Left cardiac atrium (tissue), 4 donors: ENCODE data around the gene IP6K2. TPM values are rescaled to one million over a fixed set of nuclear protein-coding genes. Genes with fewer than 3 reads are reported as not detected.

Source experiments
- ATAC-seq, 2 donors: fragments of 200-7000 bp; cut with Tn5 transposase; one replicate each; pipeline ENCODE4 v1.9.1; 2020; ENCODE audit warnings: mild to moderate bottlenecking in 2 of 2, moderate library complexity in 2 of 2
- DNase-seq: peaks from one replicate; pipeline ENCODE4 v3.0.0-alpha.2; 2020
- intact Hi-C, 2 donors: fragments of 100-400 bp; cut with DNase I; formaldehyde crosslinking; loops; one replicate each; pipeline versions ENCODE4 v1.14.1 to v1.15.1; 2022 to 2023
- microRNA-seq, 2 donors: library from miRNA; unstranded; fragments of <30 nt; microRNA quantifications; one replicate each; pipeline ENCODE4 v1.2.0, GENCODE V29; 2020
- total RNA-seq, 2 donors: library from RNA; stranded (reverse); fragmentation: NEBNext Ultra II Directional; extraction: Animal tissue kit (Norgen Biotek cat#: 25700); gene quantifications; one replicate each; pipeline ENCODE4 v1.2.1, GENCODE V29; 2021
- donor health status: DM: no; HTN: yes; CAD: no.
- donor health status: DM: no; HTN: yes; CAD: no; lungs with severe emphysema.
- donor health status: DM: yes; HTN: yes; CAD: no.
- donor health status: Dilated cardiomyopathy.

Gene IP6K2
- total RNA-seq, 2 donors from 2014 or later, result 24.0 to 38.4 TPM

DNA sequence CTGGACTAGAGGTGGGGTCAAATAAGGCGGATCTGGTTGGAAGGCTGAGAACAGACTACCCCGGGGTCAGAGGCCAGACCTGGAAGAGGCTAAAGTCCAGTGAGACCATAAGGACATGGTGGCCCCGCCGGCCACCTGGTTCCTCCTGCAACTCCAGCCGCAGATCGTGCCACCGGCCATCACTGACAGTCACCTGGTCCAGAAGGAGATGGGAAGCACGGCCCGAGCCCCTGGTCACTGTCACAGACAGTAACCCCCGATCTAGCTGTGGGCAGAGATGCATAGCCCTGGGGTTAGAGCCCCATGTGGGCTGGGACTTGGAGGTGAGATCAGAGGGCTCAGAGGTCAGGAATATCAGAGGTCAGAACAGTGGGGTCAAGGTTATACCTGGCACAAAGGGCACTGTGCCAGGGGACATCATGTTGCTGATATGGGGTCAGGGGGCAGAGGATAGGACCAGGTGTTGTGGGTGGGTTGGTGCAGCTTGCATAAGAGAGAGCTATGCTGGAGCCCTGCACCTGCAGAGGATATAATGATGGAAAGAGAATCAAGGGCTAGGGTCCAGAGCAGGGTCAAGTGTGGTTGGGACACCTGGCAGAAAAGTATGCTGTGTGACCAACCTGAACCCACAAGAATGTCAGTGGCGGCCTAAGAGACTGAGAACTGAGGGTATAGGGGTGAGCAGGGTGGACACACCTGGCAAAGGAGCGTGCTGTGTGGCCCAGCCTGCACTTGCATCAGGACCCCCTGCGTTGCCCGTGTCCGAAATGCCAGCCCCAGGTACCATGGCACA, 63.9 kb downstream of the IP6K2 start:
- ATAC-seq (no peak), DNase-seq (no peak)
- intact Hi-C loops, result no loop called here

DNA sequence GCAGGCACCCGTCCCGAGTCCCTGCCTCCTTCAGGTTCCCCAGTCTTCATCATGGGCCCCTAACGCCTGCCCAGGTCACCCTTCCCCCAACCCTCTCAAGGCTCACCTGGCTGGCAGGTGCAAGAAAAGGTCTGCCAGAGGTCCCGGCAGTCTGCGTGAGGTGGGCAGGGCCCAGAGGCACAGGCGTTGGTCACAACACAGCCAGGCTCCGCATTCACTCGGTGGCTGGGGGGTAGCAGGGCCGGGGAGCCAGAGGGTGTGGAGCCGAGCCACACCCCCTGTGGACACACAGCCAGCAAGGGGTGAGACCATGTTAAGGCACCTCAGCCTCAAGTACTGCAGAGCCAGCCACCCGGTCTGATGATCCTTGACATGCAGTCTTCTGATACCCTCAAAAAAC, 65.2 kb downstream of the IP6K2 start:
- ATAC-seq, result no peak
- no peak for DNase-seq
- intact Hi-C loops, result no loop called here

DNA sequence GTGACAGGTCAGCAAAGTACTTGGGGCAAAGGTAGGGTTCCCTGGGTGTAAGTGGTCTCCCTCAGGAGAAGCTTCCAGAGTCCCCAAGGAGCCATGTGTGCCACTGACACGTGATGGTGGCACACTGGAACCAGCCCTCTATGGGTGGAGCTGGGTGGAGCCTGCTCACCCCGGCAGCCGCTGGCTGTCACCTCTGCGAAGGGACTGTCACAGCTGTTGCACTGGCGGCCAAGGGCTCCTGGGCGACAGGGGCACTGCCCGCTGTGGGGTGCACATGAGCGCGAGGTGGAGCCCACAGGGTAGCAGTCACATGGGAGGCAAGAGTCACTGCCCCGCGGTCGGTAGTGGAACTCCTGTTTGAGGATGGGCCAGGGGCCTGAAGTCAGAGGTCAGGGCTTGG, 66.3 kb downstream of the IP6K2 start:
- no peak for DNase-seq
- no peak for ATAC-seq
- intact Hi-C loops, result no loop called here

DNA sequence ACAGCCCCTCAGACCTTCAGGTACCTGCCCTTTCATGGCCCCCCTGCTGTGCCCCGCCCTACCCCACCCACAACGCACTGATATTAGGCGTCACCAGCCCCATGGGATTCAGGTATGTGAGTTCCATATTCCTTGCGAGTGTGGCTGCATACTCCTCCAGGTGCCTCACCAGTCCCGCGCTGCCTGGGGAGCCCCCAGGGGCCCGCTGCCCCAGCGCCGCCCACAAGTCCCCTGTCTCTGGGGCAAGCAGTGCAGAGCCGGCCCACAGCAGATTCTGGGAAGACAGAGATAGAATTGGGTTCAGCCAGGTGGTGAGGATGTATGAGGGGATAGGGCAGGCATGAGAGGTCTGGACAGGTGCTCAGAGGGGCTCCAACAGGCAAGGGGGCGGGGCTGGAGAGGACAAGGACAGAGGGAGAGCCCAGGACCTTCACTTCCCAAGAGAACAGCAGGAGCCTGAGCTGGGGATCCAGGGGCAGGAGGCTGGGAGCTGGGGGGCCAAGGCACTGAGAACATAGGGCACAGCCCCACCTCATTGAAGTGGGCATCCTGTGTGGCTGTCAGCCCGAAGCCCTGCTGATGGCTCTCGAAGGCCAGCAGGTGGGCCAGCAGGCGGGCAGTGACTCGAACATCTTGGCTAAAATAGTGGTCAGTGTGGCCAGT, 68.7 kb downstream of the IP6K2 start:
- intact Hi-C loops, result no loop called here
- ATAC-seq (no peak), DNase-seq (no peak)

DNA sequence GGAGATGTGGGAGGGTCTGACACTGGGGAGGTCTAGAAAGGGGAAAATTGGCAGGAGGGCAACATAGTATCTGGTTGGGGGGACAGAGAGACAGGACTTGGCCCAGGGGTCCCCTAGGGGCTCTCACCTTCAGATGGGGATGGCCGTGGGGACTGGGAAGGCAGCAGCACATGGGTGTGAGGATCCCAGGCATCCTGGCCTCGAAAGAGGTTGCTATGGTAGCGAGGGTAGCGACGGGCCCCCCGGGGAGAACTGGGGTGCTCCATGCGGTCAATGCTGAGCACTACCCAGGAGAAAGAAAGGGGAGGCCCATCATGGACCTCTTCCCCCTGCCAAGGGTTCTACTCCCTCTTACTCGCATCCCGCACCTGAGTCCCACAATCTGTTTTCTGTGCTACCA, 69.3 kb downstream of the IP6K2 start:
- DNase-seq (no peak), ATAC-seq (no peak)
- intact Hi-C loops, result no loop called here

DNA sequence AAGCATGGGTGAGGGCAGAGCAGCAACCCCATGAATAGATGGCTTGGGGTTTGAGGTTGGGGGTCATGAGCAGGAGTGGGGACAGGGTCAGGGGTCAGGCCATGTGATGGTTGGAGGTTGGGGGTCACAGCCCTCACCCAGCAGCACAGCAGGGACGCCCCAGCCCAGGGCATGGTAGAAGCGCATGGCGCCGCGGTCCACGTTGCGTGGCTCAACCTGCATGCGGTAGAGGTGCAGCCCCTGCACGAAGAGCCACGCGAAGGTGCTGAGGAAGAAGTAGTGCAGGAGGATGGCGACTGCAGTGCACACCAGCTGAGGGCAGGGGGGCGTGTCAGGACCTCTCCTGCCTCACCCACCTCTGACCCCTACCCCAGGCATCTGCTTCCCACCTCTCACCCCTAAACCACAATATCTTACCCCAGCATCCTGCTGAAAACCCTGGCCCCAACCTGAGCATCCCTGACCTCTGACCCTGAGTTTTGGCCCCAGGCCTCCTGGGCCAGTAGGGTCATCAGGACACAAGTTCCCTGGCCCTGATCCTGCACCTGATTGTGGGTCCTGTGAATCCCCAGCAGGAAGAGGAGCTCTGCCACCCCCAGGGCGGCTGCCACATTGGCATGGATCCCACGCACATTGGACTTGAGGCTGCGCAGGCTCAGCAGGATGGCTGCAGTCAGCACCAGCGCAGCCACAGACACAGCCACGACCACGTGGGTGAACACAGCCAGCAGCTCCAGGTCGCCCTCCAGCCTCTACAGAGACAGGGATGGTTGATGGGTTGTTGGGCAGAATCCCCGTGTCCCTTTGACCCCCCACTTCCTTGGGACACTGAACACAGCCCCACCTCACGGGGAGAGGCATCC, 71.9 kb downstream of the IP6K2 start:
- intact Hi-C loops, result no loop called here
- no peak for ATAC-seq
- DNase-seq, result no peak

DNA sequence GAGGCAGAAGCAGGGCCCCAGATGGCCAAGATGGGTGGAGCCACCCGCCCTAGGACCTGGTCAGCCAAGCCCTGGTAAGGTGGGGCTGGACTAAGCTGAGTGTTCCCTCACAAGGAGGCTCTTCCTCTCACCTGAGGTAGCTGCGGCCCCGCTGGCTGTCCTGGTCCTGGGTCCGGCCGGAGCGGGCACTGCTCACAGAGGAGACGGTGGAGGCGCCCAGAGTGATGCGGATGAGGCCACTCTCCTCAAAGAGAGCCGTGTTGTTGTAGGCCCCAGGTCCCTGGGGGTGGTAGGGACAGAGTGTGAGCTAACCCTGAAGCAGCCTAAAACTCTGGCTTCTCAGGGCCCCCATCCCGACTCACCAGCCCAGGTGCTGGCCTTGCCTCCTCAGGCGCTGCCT, 74.4 kb downstream of the IP6K2 start:
- DNase-seq, result no peak
- intact Hi-C loops, result no loop called here
- no peak for ATAC-seq

DNA sequence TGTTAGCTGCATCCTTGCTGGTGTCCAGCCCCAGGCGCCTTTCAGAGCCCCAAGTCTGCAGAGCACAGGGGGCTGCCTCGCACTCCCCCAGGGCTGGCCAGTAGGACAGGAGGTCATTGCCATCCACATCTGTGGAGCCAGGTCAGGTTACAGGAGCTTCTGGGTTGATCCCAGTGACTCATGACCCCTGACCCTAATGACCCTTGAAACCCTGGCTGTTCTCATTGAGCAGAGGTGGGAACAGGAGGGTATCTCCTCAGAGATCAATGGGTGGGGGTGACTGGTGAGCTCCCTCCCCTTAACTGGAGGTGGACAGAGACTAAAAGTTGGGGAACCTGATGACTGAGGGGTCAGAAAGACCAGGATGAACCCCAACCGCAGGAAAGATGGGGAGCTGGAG, 75.6 kb downstream of the IP6K2 start:
- no peak for DNase-seq

DNA sequence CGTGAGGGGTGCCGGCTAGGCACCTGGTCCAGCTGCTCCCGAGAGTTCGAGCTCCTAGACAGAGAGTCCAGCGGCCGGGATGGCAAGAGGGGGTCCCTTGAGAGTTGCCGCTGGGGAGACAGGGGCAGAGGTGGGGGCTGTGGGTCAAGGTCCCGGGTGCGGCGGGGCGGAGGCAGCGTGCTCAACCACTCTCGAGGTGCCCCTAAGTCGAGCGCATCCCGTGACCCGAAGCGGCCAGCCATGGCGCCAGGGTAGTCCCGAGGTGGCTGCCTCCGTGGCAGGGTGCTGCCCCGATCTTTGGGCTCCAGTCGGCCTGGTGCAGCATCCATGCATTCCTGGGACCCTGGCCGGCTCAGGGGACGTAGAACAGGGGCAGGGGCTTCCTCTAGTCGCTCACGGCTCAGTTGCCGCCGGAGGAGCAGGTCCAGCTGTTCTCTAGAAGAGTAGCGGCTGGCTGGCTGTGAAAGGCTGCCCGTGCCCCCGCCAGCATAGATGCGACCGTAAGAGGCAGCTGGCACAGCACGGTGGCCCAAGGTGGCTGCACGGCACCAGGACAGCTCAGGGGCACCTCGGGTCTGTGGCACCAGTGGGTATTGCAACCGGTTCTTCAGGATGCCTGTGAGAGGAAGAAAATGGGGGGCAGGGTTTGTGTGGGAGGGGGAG, 76.9 kb downstream of the IP6K2 start:
- no peak for DNase-seq
- no peak for ATAC-seq
- intact Hi-C loops, result no loop called here

More for the DNA sequence above, 75.6 kb downstream of the IP6K2 start:
- ATAC-seq, result no peak
- intact Hi-C loops, result no loop called here

Small RNA genes lying within 50 kb of the gene (microRNA-seq; reads per million reads assigned to microRNA genes)
- 0 reads per million in 2 donors for gene MIR4793

Other genes starting within 250 kb of the IP6K2 start
- gene SHISA5, start 213.0 kb downstream of the IP6K2 start, total RNA-seq, result 100 to 1,000 TPM in 1 of 2 donors, 10 to 100 TPM in 1; 73.3 to 108 TPM
- 1 to 10 TPM; 2.0 to 2.9 TPM for gene PFKFB4, start 160.4 kb downstream of the IP6K2 start, total RNA-seq
- gene UCN2, start 153.4 kb downstream of the IP6K2 start, total RNA-seq, result not detected
- gene COL7A1, start 121.9 kb downstream of the IP6K2 start, total RNA-seq, result 1 to 10 TPM; 5.2 to 5.5 TPM
- gene UQCRC1, start 107.6 kb downstream of the IP6K2 start, total RNA-seq, result 100 to 1,000 TPM; 583 to 651 TPM
- gene TMEM89, start 95.5 kb downstream of the IP6K2 start, total RNA-seq, result not detected
- 10 to 100 TPM; 11.2 to 14.6 TPM for gene SLC26A6, start 81.8 kb downstream of the IP6K2 start, total RNA-seq
- under 1 TPM; 0.24 to 0.39 TPM for gene CELSR3, start 54.3 kb downstream of the IP6K2 start, total RNA-seq
- gene NCKIPSD, start 31.3 kb downstream of the IP6K2 start, total RNA-seq, result 10 to 100 TPM; 19.4 to 27.8 TPM
- gene PRKAR2A, start 130.7 kb upstream of the IP6K2 start, total RNA-seq, result 10 to 100 TPM; 42.5 to 56.8 TPM
- 10 to 100 TPM; 53.4 to 55.6 TPM for gene SLC25A20, start 181.7 kb upstream of the IP6K2 start, total RNA-seq
- 100 to 1,000 TPM in 1 of 2 donors, 10 to 100 TPM in 1; 88.0 to 104 TPM for gene ARIH2, start 201.6 kb upstream of the IP6K2 start, total RNA-seq